HepG2 (cell line): ENCODE results near the gene PRRT1B. TPM values are rescaled to one million over a fixed set of nuclear protein-coding genes. Genes with fewer than 3 reads are reported as not detected.
A peak's percentile ranks its signal among the peaks of the same experiment; 100 is the strongest.

Source experiments
- ELF1 ChIP-seq: sonication (generic); formaldehyde crosslinking; IDR thresholded peaks from 2 replicates; pipeline ENCODE4 v1.4.0; 2020; ENCODE audit warnings: missing genetic modification reagents
- FOXJ3 ChIP-seq: sonication (generic); formaldehyde crosslinking; IDR thresholded peaks from 2 replicates; pipeline ENCODE4 v1.4.0; 2020; ENCODE audit warnings: missing genetic modification reagents, mild to moderate bottlenecking, borderline replicate concordance
- MTF2 ChIP-seq: sonication (generic); formaldehyde crosslinking; IDR thresholded peaks from 2 replicates; pipeline ENCODE4 v1.5.0; 2020; ENCODE audit warnings: missing genetic modification reagents, borderline replicate concordance
- NCOA2 ChIP-seq: sonication (generic); formaldehyde crosslinking; IDR thresholded peaks from 2 replicates; pipeline ENCODE4 v1.8.0; 2022; ENCODE audit warnings: inconsistent platforms
- PAWR ChIP-seq: sonication (generic); formaldehyde crosslinking; IDR thresholded peaks from 2 replicates; pipeline ENCODE4 v1.4.0; 2020; ENCODE audit warnings: missing genetic modification reagents, mild to moderate bottlenecking, borderline replicate concordance
- PHF8 ChIP-seq: sonication (generic); formaldehyde crosslinking; IDR thresholded peaks from 2 replicates; pipeline ENCODE4 v1.5.0; 2020; ENCODE audit warnings: missing genetic modification reagents
- POLR2A ChIP-seq, 2 experiments: IDR thresholded peaks; 2 replicates each; pipeline ENCODE4 v1.6.1; 2011; ENCODE audit warnings: low read depth in 2 of 2, low read length in 2 of 2, mild to moderate bottlenecking in 1 of 2, moderate library complexity in 1 of 2; ENCODE audit not compliant: insufficient read depth in 1 of 2
- RBAK ChIP-seq: sonication (generic); formaldehyde crosslinking; IDR thresholded peaks from 2 replicates; pipeline ENCODE4 v1.5.1; 2020; ENCODE audit warnings: mild to moderate bottlenecking, missing genetic modification reagents
- TCF12 ChIP-seq, 2 experiments: fragments of 450-650 bp in 1 of 2; sonication (generic) in 1 of 2; formaldehyde crosslinking in 1 of 2; IDR thresholded peaks; 2 replicates each; pipeline versions ENCODE4 v1.6.1 to v1.8.0; 2017 to 2022; ENCODE audit warnings: antibody characterized with exemption in 1 of 2, mild to moderate bottlenecking in 1 of 2, missing genetic modification reagents in 1 of 2, moderate library complexity in 1 of 2
- ZC3H4 ChIP-seq: sonication (generic); formaldehyde crosslinking; IDR thresholded peaks from 2 replicates; pipeline ENCODE4 v1.4.0; 2020; ENCODE audit warnings: missing genetic modification reagents, borderline replicate concordance
- ZNF30 ChIP-seq: sonication (generic); formaldehyde crosslinking; IDR thresholded peaks from 2 replicates; pipeline ENCODE4 v1.5.0; 2020; ENCODE audit warnings: mild to moderate bottlenecking, missing genetic modification reagents
- ZNF446 ChIP-seq: sonication (generic); formaldehyde crosslinking; IDR thresholded peaks from 2 replicates; pipeline ENCODE4 v1.5.0; 2020; ENCODE audit warnings: mild to moderate bottlenecking, missing genetic modification reagents
- ZNF496 ChIP-seq: sonication (generic); formaldehyde crosslinking; IDR thresholded peaks from 2 replicates; pipeline ENCODE4 v1.8.1; 2023; ENCODE audit warnings: mild to moderate bottlenecking, moderate library complexity, missing genetic modification reagents; ENCODE audit not compliant: insufficient replicate concordance
- ZNF546 ChIP-seq: sonication (generic); formaldehyde crosslinking; conservative IDR thresholded peaks from 2 replicates; pipeline ENCODE4 v1.8.1; 2023; ENCODE audit warnings: mild to moderate bottlenecking, missing genetic modification reagents
- ZNF563 ChIP-seq: sonication (generic); formaldehyde crosslinking; IDR thresholded peaks from 2 replicates; pipeline ENCODE4 v1.8.0; 2022; ENCODE audit warnings: mild to moderate bottlenecking, moderate library complexity, missing genetic modification reagents
- ZNF619 ChIP-seq: sonication (generic); formaldehyde crosslinking; IDR thresholded peaks from 2 replicates; pipeline ENCODE4 v1.4.0; 2020; ENCODE audit warnings: mild to moderate bottlenecking, missing genetic modification reagents
- polyA plus RNA-seq, 8 experiments: library from polyadenylated mRNA; depleted of rRNA in 3 of 8; stranded (reverse) in 7 of 8; unstranded in 1 of 8; fragments of >200 nt; fragmentation: Illumina TruSeq in 4 of 8; extraction: Trizol in 4 of 8; gene quantifications; 2 replicates each; pipeline versions ENCODE4 v1.2.1 to v1.2.3, GENCODE V29; 2011 to 2016; ENCODE audit warnings: low read depth in 4 of 8, missing spikeins in 1 of 8, mixed read lengths in 1 of 8; ENCODE audit not compliant: insufficient read depth in 1 of 8
- total RNA-seq, 5 experiments: library from RNA; depleted of rRNA; stranded (reverse); fragments of >200 nt; fragmentation: Illumina TruSeq; extraction: Trizol; gene quantifications; 2 replicates each; pipeline ENCODE4 v1.2.3, GENCODE V29; 2016; ENCODE audit warnings: low read depth in 1 of 5
- TF ChIP-seq, protein P1 (sequence below): sonication (generic); formaldehyde crosslinking; IDR thresholded peaks from 2 replicates; pipeline ENCODE4 v1.4.0; 2020; ENCODE audit warnings: missing genetic modification reagents, borderline replicate concordance
- TF ChIP-seq, protein P2 (sequence below), 2 experiments: sonication (generic) in 1 of 2; formaldehyde crosslinking in 1 of 2; IDR thresholded peaks; 2 replicates each; pipeline versions ENCODE4 v1.4.0 to v1.6.1; 2018 to 2020; ENCODE audit warnings: missing genetic modification reagents in 2 of 2, borderline replicate concordance in 1 of 2, low read depth in 1 of 2, mild to moderate bottlenecking in 1 of 2, missing biosample characterization in 1 of 2
- TF ChIP-seq, protein P3 (sequence below): IDR thresholded peaks from 2 replicates; pipeline ENCODE4 v1.6.1; 2016; ENCODE audit warnings: low read depth, borderline replicate concordance
- TF ChIP-seq, protein P4 (sequence below): sonication (generic); formaldehyde crosslinking; IDR thresholded peaks from 2 replicates; pipeline ENCODE4 v1.4.0; 2020; ENCODE audit warnings: missing genetic modification reagents
- TF ChIP-seq, protein P5 (sequence below): sonication (generic); formaldehyde crosslinking; IDR thresholded peaks from 2 replicates; pipeline ENCODE4 v1.5.1; 2020; ENCODE audit warnings: missing genetic modification reagents, mild to moderate bottlenecking, borderline replicate concordance

The PRRT1B gene
- total and polyA plus RNA-seq, 2 of the 13 experiments (the other 11 are each of a cell fraction or from before 2014, with no cell fraction given) = not detected

DNA sequence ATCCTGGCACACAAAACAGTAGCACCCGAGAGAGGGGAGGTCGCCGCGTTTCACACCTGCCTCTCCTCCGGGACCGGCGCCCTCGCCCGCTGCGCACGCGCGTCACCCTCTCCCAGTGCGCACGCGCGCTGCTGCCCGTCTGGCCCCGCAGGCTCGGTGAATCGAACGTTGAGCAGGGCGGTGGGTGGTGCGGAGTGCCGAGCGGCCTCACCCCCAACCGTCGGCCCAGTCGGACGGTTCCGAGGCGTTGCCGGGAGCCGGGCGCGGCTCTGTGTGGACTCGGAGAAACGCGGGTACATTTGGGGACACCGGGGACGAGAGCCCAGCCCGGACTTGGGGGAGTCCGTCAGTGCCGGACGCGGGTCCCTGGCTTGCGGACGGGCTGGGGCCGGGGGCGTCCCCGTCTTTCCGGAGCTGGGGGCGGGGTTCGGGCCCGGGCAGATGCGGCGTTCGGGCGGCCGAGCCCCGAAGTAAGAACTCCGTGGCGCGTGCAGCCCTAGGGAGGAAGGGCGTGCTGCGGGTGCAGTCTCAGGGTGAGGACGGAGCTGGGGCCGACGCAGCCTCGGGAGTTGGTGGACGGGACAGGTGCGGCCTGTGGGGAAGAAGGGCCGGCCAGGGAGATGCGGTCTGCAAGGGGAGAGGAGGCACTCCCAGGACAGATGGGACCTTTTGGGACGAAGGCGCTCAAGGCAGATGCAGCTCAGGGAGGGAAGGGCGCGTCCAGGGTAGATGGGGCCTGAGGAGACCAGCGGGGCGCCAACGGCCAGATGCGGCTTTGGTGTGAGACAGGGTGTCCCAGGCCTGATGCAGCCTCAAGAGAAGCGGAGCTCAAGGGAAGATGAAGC, 42.3 kb upstream of the PRRT1B start, which contains the start of gene POMT1 (continued):
- TF ChIP-seq ZNF446 (CRISPR knock-in tag) (0 out of 2 replicates have a peak, but pooled peaks have one; percentile 70), POLR2A (IDR thresholded peaks at IDR 0.05; ENCODE audit: insufficient read depth in 1 of 2, low read depth in 2 of 2, low read length in 2 of 2) (peak; percentile 34 to 88; a peak in 2 of 4 replicates), NCOA2 (CRISPR knock-in tag) (peak; percentile 41), PAWR (CRISPR knock-in tag) (no peak), ZNF563 (CRISPR knock-in tag) (peak; percentile 55; the same call in 1 of the 2 replicates), ZNF619 (CRISPR knock-in tag) (0 out of 2 replicates have a peak, but pooled peaks have one; percentile 56), TCF12 (IDR thresholded peaks at IDR 0.05) (no peak), TCF12 (CRISPR knock-in tag; IDR thresholded peaks at IDR 0.05) (no peak; the same call in 1 of the 2 replicates), RBAK (CRISPR knock-in tag) (no peak), PHF8 (CRISPR knock-in tag) (peak; percentile 98), ELF1 (CRISPR knock-in tag) (peak; percentile 24; the same call in 1 of the 2 replicates), ZNF496 (no peak), ZNF30 (CRISPR knock-in tag) (peak; percentile 55), FOXJ3 (CRISPR knock-in tag) (no peak), MTF2 (CRISPR knock-in tag) (no peak), ZNF546 (peak; percentile 92), ZC3H4 (no peak; the same call in 1 of the 2 replicates)
- TF ChIP-seq, protein P1, sequence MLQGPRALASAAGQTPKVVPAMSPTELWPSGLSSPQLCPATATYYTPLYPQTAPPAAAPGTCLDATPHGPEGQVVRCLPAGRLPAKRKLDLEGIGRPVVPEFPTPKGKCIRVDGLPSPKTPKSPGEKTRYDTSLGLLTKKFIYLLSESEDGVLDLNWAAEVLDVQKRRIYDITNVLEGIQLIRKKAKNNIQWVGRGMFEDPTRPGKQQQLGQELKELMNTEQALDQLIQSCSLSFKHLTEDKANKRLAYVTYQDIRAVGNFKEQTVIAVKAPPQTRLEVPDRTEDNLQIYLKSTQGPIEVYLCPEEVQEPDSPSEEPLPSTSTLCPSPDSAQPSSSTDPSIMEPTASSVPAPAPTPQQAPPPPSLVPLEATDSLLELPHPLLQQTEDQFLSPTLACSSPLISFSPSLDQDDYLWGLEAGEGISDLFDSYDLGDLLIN (CRISPR knock-in tag) = no peak
- TF ChIP-seq, protein P2, sequence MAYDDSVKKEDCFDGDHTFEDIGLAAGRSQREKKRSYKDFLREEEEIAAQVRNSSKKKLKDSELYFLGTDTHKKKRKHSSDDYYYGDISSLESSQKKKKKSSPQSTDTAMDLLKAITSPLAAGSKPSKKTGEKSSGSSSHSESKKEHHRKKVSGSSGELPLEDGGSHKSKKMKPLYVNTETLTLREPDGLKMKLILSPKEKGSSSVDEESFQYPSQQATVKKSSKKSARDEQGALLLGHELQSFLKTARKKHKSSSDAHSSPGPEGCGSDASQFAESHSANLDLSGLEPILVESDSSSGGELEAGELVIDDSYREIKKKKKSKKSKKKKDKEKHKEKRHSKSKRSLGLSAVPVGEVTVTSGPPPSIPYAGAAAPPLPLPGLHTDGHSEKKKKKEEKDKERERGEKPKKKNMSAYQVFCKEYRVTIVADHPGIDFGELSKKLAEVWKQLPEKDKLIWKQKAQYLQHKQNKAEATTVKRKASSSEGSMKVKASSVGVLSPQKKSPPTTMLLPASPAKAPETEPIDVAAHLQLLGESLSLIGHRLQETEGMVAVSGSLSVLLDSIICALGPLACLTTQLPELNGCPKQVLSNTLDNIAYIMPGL (CRISPR knock-in tag; IDR thresholded peaks at IDR 0.05; ENCODE audit: borderline replicate concordance in 1 of 2, low read depth in 1 of 2) = peak; percentile 88 to 91
- TF ChIP-seq, protein P3, sequence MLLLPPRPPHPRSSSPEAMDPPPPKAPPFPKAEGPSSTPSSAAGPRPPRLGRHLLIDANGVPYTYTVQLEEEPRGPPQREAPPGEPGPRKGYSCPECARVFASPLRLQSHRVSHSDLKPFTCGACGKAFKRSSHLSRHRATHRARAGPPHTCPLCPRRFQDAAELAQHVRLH = peak; percentile 53; the same call in 1 of the 2 replicates
- TF ChIP-seq, protein P4, sequence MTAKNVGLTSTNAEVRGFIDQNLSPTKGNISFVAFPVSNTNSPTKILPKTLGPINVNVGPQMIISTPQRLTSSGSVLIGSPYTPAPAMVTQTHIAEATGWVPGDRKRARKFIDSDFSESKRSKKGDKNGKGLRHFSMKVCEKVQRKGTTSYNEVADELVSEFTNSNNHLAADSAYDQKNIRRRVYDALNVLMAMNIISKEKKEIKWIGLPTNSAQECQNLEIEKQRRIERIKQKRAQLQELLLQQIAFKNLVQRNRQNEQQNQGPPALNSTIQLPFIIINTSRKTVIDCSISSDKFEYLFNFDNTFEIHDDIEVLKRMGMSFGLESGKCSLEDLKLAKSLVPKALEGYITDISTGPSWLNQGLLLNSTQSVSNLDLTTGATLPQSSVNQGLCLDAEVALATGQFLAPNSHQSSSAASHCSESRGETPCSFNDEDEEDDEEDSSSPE = peak; percentile 42; the same call in 1 of the 2 replicates
- TF ChIP-seq, protein P5, sequence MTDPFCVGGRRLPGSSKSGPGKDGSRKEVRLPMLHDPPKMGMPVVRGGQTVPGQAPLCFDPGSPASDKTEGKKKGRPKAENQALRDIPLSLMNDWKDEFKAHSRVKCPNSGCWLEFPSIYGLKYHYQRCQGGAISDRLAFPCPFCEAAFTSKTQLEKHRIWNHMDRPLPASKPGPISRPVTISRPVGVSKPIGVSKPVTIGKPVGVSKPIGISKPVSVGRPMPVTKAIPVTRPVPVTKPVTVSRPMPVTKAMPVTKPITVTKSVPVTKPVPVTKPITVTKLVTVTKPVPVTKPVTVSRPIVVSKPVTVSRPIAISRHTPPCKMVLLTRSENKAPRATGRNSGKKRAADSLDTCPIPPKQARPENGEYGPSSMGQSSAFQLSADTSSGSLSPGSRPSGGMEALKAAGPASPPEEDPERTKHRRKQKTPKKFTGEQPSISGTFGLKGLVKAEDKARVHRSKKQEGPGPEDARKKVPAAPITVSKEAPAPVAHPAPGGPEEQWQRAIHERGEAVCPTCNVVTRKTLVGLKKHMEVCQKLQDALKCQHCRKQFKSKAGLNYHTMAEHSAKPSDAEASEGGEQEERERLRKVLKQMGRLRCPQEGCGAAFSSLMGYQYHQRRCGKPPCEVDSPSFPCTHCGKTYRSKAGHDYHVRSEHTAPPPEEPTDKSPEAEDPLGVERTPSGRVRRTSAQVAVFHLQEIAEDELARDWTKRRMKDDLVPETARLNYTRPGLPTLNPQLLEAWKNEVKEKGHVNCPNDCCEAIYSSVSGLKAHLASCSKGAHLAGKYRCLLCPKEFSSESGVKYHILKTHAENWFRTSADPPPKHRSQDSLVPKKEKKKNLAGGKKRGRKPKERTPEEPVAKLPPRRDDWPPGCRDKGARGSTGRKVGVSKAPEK = no peak
